Dermis microvascular lymphatic vessel endothelial cell (primary cell): ENCODE measurements around the gene MRPL32. TPM values are rescaled to one million over a fixed set of nuclear protein-coding genes. Genes with fewer than 3 reads are reported as not detected.
A peak's percentile ranks its signal among the peaks of the same experiment; 100 is the strongest.
"Not testable (repeated sequence)": the region's sequence is repeated elsewhere in the genome, so short reads cannot be mapped to it uniquely, and the experiment has no call there.

Source experiments
- DNase-seq, 2 donors: peaks; one replicate each; pipeline versions ENCODE4 v3.0.0 to v3.0.0-alpha.2; 2010; ENCODE audit warnings: low read depth in 2 of 2
- total RNA-seq: library from RNA; depleted of rRNA; stranded (reverse); fragments of >200 nt; gene quantifications from 2 replicates; pipeline ENCODE4 v1.2.1, GENCODE V29; 2014

The MRPL32 gene
- total RNA-seq, result 57.4 and 59.6 TPM in 2 replicates

GRCh38 chr7:42931834-42932651, at the start of gene MRPL32, which contains the start of gene PSMA2:
MRPL32 (plus strand) TSS chr7:42932376; CDS start chr7:42932387, 11 bp downstream.
PSMA2 (minus strand) TSS chr7:42932174; CDS start chr7:42932158, 16 bp downstream.
- peak; percentile 95 to 98 for DNase-seq

- DNase-seq, result no peak
These were observed 48.2 kb upstream of the MRPL32 start for GRCh38 chr7:42883950-42884349.

- DNase-seq, result not testable (repeated sequence)
These were observed 47.0 kb upstream of the MRPL32 start for GRCh38 chr7:42885183-42885582.

GRCh38 chr7:42886129-42886528, 46.0 kb upstream of the MRPL32 start:
- DNase-seq, result peak in 1 of 2 donors; percentile 17

GRCh38 chr7:42886893-42887505, 45.2 kb upstream of the MRPL32 start:
- no peak for DNase-seq

DNA sequence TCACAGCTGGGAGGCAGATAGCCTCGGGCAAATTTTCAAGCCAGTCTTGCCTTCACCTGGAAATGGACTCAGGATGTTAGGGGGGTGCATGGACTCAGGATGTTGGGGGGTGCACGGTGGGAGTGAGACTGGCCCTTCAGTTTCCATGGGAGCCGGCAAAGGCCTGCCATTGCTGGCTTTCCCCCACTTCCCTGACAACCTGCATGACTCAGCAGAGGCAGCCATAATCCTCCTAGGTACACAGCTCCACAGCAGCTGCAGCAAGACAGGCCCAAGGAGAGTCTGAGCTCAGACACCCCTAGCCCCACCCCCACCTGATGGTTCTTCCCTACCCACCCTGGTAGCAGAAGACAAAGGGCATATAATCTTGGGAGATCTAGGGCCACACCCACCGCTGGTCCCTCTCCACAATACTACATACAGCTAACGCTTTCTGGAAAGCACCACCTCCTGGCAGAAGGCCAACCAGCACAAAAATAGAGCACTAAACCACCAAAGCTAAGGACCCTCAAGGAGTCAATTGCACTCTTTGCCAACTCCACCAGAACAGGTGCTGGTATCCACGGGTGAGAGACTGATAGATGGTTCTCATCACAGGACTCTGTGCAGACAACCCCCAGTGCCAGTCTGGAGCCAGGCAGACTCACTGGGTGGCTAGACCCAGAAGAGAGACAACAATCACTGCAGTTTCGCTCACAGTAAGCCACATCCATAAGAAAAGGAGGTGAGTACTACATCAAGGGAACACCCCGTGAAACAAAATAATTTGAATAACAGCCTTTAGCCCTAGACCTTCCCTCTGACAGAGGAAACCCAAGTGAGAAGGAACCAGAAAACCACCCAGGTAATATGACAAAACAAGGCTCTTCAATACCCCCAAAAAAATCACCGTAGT, 38.6 kb upstream of the MRPL32 start:
- no peak for DNase-seq

GRCh38 chr7:42900842-42901241, 31.3 kb upstream of the MRPL32 start:
- no peak for DNase-seq

DNA sequence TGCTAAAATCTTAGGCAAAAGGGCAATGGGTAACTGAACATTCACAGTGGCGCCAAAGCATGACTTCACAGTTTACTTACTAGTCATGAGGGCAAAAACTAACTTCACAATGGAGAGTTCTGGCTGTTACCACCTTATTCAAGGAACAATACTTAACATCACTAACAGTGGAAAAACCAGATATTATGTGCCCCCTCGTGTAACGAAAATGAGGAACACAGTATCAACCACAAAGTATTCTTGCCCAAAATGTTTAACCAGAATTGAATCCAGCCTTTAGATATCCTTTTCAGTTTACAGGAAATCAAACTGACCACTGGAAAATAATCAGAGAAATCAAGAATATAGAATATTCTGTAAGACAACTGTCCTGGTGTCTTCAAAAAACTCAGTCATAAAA, 29.8 kb upstream of the MRPL32 start:
- DNase-seq, result no peak

- no peak for DNase-seq
These were observed 26.0 kb upstream of the MRPL32 start for GRCh38 chr7:42906181-42906580.

GRCh38 chr7:42907316-42907715, 24.9 kb upstream of the MRPL32 start:
- no peak for DNase-seq

GRCh38 chr7:42910306-42910705, 21.9 kb upstream of the MRPL32 start:
- DNase-seq, result no peak

GRCh38 chr7:42911454-42912447, 20.4 kb upstream of the MRPL32 start, which contains the start of gene C7orf25:
C7orf25 (minus strand) TSS chr7:42912070; CDS start chr7:42910900, 1,170 bp downstream.
- peak; percentile 83 to 96 for DNase-seq

- DNase-seq, result no peak
These were observed 18.6 kb upstream of the MRPL32 start for GRCh38 chr7:42913591-42913990.

DNA sequence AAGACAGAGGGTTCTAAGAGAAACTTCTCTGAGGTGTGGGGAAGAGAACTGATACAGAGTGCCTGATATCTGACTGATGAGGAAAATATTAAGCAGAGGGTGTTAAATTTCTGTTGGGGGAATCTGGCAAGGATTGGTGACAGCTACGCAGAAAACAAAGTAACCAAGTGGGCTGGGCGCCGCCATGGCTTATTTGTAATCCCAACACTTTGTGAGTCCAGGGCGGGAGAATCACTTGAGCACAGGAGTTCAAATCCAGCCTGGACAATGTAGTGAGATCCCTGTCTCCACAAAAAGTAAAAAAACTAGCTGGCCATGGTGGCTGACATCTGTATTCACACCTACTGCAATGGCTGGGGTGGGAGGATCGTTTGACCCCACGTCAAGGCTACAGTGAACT, 18.2 kb upstream of the MRPL32 start:
- DNase-seq, result no peak

GRCh38 chr7:42914421-42915045, 17.6 kb upstream of the MRPL32 start:
- DNase-seq, result peak in 1 of 2 donors; percentile 49

GRCh38 chr7:42915356-42915755, 16.8 kb upstream of the MRPL32 start:
- no peak for DNase-seq

- DNase-seq, result no peak
These were observed 10.0 kb upstream of the MRPL32 start for GRCh38 chr7:42922017-42922753.

DNA sequence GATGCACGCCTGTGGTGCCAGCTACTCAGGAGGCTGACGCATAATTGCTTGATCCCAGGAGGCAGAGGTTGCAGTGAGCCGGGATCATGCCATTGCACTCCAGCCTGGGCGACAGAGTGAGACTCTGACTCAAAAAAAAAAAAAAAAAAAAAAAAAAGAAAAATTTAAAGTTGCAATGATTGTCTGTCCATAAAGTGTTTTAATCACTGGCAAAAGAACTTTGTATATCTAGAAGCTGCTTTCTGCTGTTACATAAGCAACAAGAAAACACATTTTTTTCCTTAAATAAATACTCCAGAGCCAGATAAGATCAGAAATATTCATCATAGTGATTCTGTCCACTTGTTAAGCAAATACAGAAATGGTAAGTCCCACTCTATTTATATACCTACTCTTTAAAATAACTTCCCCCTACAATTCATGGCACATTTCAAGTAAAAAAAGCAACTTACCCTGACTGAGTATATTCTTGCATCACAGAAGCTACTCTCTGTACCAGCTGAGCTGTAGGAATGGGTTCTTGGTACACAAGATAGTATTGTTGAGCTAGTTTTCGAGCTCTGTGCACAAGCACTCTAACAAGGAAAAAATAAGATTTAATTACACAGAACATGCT, 7.8 kb upstream of the MRPL32 start:
- no peak for DNase-seq

DNA sequence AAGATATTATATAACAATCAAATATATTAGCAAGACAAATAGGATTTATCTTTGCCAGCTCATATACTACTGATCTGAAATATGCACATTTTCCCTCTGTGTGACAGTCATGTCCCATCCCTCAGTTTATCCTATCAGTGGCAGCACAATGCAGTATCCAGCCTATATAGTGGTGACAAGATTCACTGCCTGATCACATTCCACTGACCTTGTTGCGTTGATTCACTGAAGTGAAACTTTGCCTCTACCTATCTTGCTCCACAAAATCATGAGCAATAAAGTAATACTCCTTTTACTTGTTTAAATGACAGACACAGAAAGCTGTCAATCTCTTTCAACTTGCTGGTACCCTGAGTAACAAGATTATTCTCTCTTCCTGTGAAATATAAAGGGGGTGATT, 6.5 kb upstream of the MRPL32 start:
- DNase-seq, result no peak
